NCI-H2029 treated with DMSO at 0.1 percent for 48 hours (cell line): ENCODE data around the gene TSHZ3.

Source experiments
- DNase-seq: peaks from one replicate; lab custom pipeline; 2025; lab: John Stamatoyannopoulos, UW

TSHZ3 gene

DNA sequence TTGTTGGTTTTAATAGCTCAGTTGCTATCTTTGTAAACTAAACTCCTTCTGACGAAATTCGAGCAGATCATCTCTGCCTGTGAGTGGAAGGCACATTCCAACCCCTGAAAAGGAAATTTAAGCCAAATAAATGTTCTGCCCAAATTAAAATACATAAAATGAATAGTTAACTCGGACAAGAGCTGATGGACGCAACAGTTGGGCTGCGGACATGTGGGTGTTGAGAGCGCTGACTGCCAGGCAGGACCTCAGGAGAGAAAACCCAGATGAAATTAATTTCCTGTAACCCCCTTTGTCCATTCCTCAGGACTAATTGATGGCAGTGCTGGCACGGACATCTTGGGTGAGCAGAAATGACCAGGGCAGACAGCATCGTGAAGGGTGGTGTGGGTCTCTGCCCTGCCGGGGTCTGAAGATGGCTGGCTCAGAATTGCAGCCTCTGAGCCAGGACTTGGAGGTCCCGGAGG is 86.5 kb downstream of the TSHZ3 start:
- DNase-seq, result no peak

DNA sequence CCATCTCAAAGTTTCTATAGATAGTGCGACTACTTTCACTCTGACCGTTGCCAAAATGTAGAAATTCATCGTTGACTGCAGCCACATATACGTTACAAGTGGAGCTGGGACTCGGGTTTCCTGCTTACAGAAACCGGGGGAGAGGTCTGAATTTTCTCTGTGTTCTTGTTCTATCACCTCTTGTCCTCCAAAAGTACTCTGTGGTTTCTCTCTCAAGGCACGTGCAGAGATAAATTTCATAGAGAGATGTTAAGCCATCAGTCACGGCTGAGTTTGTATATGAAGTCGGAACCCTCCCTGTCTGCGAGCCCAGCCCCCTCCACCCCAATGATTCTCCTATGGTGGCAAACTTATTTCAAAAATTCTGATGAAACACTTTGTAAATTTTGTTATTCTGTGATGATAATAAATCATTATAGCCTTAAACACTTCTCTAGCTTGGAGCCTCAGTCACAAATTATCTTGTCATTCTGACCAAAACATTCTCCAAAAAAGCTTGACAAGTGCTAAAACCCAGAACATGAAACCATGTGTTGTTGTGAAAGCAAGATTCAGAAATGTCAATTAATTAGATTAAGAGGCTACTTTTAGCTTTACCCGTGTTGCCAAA is 87.5 kb downstream of the TSHZ3 start:
- DNase-seq, result no peak

DNA sequence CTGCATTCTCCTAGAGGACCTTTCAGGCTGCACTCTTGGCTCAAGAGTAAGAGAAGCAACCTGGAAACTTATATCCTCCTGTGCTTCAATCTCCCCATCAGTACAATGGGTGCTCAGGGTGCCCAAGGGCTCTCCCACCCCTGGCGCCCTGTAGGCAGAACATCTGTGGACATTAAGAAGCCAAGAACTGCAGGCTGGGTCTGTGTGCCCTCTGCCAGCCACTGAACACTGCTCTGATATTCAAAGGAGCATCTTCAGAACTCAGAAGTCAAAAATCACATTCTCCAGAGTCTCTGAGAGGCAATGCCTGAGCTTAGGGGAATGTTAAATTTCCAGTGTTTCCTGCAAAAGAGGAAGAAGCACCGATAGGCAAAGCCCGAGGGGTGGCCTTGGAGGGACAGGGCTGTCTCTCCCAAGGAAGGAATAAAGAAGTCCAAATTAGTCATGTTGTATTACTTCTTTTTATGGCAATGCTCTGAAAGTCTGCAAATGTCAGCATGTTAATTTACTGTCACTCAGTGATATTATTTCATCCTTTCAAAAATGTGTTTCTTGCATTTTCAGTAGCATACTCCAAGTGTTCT is 88.1 kb downstream of the TSHZ3 start:
- DNase-seq, result no peak

DNA sequence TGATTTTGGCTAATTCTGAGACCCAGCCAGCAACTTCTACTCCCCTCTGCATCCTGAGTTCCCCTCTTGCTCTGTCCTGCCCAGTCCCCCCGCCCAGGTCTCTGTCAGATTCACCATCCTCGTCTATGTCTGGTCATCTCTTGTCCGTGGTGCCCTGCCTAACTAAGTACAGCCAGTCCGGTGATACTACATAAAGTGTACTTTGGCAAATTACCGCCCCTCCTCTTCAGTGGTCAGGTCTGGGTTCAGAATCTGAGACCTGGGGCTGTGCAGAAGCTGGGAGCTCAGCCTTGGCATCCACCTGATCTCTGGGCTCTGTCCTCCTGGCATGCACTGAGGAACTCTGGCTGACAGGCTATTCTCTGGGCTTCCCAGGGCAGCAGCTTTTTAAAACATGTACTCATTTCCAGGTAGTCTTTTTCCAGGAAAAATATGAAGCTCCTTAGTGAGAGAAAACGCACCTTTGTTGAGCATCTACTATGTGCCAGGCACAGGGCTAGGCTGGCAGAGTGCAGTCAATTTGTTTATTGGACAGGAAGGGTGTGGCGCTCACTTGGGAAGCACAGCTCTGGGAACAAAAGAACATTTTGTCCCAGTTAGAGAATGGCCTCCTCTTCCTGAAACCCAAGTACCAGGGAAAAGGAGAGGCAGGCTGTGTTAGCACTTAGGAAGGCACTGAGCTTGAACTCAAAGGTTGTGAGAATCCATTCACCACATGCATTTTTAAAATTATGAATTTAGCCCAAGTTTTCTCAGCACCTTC is 88.9 kb downstream of the TSHZ3 start:
- DNase-seq, result no peak

DNA sequence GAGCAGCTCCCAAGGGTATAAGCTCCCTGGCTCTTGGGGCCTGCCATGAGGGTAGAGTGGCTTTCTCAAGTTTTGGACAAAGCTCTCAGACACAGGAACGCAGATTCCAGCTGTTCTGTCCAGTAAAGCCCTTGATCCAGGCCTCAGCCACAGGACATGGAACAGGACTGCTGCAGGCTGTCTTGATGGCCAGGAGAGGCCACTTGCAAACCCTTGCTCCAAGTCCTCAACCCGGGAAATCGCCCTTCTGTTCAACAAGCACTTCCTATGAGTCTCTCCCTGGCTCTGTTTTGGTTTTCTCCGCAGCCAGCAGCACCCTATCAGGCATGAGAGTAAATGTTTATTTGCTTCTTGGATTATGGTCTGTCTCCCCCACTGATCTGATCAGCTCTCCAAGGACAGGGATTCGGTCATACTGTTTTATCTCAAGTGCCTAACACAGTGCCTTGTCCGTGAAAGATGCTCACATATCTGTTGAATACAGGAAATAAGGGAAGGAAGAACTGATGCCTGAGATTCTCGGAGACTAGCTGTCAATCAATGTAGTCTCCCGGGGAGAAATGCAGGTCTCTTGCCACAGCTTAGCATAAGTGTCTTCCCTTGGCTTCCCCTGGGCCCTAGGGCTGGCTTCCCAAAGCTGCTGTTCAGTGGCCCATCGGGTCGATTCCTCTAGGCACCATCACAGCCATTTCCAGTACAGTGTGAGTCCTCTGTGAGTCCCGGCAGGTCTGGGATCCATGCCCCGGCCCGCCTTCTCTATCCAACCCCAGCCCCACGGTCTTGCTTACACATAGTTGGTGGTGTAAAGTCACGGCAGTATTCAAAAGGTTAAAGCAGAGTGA is 90.8 kb downstream of the TSHZ3 start:
- no peak for DNase-seq

DNA sequence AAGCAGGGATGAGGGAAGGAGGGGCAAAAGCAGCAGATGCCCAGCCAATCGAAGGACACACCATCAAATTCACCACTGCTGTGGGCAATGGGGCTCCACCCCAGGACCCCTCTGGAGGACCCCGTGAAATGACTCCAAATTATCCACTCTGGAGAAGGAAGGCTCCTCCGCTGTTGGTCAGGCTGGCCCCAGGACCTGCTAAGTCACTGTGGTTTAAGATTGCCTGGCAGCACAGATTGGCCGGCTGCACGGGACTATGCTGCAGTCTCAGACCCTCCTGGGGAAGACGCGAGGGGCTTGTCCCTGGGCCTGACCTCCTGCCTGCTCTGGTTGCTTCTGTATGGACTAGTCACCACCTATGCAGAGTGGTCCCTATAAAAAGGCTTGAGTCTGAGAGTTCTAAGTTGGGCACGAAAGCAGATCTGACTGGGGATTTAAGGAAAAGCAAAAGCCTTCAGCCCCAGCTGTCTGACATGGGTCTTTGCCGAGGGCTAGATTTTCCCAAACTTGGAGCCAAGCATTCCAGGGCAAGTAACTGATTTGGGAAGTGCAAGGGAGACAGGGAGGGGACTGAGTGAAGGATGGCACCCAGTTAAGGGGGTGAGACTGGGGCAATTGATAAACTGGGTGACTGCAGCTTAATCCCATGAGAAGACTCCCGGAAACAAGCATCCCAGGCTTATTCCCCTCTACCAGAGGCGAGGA is 91.7 kb downstream of the TSHZ3 start:
- no peak for DNase-seq

DNA sequence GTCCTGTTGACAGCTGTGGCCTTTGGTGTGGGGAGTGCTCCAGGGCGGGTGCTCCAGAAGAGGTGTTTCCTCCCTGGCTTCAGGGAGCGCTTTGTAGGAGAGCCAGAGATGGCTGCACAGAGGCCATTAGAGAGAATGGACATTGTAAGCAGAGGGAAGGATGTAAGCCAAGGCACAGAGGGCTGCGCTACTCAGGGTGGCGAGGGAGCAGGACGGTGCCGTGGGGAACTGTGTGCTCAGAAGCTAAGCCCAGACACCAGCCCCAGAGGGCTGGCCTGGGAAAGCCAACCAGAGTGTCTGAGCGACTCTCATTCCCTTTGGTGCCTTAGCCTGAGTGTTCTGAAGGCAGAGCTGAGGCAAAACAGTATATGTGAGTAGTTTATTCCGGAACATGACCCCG is 92.2 kb downstream of the TSHZ3 start:
- no peak for DNase-seq

DNA sequence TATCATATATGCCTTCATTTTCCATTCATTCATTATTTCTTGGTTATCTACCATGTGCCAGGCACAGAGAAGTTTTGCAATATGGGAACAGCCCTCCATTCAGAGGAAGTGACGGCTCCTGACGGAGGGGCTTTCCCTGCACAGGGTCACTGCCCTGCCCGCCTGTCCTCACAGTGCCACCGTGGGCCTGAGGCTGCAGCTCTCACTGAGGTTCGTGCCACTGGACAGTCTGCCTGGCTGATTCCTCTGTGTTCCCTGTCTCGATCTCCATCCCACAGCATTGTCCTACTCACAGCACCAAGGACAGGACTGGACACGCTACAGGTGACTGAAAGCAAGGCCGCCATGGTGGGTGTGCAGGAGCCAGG is 92.7 kb downstream of the TSHZ3 start:
- DNase-seq, result no peak

DNA sequence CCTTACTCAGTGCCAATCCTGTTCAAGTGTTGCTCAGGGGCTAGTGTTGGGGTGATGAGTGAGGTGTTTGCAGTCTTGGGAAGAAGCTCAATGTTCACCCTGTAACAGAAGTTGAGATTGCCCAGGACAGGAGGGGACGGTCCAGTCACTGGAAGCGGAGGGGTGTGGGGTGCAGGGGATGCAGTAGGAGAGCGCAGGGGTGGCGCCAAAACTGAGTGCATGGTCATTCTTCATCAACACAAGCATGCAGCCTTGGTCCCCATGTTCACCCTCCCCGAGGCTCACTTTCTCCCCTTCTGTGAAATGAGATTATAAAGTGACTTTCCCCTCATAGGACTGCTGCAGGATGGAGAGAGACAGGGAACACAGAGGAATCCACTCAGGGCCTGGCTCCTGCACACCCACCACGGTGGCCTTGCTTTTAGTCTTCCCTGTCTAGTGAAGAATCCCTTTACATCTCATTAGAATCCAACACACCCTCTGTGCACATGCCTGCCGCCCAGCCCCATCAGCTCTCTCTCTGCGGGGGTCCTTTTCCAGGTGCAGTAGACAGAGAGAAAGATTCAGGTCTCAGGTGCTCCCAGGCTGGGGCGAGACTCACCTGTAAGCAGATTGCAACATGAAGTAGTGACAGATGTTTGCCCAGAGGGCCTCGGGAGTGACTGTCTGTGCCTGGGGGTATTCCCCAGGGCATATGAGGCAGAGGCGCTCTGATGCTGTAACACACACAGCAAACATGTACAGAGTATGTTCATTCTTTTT is 93.2 kb downstream of the TSHZ3 start:
- no peak for DNase-seq

DNA sequence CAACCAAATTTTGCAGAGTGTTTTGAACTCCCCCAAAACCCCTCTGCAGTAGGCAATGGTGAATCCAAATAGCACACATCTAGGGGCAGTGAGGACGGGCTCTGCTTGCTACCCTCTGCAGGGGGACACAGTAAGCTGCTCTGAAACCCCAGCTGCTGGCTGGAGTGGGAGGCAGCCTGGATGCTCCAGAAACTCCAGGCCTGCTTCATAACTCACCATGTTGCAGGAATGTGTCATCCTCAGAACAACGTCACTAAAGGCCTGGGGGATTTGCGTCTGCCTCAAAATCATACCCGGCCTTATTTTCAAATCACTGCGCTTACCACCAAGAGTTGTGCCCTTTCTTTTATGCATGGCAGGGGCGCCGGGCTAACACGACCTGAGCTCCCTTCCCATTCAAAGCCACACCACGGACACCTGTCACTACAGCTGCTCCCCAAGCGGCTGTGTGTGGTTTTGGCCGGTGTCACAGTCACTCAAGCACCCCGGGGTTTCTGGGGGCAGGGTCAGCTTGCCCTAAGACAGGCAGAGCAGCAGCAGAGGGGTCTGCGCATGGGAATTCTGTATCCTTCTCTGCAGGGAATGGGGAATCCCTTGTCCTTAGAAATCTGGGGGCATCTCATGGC is 93.9 kb downstream of the TSHZ3 start:
- no peak for DNase-seq

DNA sequence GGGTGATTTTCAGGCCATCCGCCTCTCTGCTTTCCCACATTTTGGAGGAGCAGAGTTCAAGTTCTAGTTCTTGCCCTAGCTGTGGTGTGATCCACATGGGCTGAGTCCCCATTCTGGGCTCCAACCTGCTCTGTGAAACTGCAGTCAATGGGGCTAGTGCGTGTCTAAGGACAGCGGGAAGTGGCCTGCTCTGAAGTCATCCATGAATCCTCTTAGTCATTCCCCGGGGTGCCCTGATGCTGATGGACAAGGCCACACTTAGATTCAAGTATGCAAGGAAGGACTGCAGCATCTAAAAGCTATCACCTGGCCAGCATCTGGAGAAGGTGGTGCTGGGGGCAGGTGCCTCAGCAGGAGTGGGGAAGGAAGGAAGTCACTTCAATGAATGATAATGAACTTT is 94.6 kb downstream of the TSHZ3 start:
- no peak for DNase-seq

DNA sequence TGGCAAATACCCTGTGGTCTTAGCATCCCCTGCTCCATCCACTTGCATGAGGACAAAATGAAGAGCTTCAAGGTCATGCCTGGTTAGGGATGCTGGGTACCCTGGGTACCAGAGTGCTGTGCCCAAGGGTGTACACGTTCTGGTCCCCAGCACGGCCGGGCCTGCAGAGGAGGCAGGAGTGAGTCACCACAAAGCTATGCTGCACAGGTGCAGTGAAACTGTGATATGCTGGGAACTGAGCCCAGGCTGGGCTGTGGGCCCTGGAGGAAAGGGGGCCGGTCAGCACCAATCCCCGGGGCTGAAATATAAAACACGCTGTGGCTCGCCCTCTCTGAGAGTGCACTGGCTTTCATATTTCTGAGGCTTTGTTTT is 95.1 kb downstream of the TSHZ3 start:
- DNase-seq, result no peak

DNA sequence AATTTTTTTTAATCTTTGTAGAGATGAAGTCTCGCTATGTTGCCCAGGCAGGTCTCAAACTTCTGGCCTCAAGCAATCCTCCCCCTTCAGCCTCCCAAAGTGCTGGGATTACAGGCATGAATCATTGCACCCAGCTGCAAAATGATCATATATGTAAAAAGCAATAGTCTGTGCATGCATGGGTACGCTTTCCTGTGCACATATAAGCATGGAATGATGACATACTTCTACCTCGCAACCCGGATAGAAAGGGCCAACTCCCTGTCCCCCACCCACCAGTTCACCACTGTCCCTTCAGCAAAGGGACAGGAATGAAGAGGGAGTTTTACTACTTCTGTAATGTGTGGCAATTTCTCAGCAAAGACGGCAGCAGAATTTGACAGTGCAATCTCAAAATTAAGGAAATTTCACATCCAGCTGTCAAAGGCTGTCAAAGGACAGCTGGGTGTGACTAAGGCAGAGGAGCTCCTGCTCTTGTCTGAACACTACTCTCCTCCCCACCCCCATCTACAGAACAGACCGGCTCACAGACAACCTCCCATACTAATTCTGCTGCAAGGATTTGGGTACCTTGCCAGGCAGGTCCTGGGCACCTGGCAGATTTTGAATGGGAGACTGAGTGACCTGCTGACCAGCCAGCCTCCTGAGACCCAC is 95.6 kb downstream of the TSHZ3 start:
- no peak for DNase-seq

DNA sequence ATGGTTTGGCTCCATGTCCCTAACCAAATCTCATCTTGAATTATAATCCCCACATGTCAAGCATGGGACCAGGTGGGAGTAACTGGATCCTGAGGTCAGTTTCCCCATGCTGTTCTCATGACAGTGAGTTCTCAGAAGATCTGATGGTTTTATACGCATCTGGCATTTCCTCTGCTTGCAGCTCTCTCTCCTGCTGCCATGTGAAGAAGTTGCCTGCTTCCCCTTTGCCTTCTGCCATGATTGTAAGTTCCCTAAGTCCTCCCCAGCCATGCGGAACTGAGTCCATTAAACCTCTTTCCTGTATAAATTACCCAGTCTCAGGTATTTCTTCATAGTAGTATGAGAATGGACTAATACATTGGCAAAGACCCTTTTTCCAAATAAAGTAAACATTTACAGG is 96.8 kb downstream of the TSHZ3 start:
- no peak for DNase-seq

DNA sequence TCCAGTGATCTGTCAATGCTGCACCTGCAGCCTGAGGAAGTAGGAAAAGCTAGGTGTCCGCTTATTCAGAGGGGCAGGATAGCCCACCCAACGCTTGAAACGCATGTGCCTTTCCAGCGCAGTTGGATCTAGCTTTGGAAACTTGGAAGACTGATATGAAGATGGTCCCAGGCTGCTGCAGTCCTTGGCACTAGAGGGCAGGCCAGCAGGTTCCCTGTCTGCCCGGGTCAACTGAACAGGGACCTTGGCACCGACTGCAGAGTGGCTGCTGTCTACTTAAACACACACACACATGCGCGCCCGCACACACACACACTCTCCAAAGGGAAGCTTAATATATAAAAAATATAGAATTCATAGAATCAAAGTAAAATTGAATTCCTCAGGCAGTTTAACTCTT is 100.0 kb downstream of the TSHZ3 start:
- no peak for DNase-seq

DNA sequence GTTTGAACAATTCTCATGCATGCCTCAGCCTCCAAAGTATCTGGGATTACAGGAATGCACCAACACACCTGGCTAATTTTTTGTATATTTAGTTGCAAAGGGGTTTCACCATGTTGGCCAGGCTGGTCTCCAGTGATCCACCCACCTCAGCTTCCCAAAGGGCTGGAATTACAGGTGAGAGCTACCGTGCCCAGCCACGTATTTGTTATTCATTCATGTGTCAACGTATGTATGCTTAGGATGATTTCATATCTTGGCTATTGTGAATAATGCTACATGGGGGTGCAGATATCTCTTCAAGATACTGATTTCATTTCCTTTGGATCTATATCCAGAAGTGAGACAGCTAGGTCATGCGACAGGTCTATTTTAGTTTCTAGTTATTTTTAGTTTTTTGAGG is 113.4 kb downstream of the TSHZ3 start:
- no peak for DNase-seq

DNA sequence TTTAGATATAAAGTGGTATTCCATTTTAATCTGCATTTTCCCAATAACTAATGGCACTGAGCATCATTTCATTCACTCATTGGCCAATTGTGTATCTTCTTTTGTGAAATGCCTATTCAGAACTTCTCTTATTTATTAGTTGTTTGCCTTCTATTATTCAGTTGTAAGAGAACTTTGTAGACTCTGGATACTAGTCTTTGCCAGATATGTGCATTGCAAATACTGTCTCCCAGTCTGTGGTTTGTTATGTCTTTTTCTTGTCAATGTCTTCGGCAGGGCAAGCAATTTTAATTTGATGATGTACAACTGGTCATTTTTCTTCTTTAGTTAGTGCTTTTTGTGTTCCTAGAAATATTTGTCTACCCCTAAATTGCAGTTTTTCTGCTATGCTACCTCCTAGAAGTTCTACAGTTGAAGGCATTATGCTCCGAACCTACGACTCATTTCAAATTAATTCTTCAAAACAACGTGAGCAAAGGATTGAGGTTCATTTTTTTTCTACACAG is 115.9 kb downstream of the TSHZ3 start:
- DNase-seq, result no peak

DNA sequence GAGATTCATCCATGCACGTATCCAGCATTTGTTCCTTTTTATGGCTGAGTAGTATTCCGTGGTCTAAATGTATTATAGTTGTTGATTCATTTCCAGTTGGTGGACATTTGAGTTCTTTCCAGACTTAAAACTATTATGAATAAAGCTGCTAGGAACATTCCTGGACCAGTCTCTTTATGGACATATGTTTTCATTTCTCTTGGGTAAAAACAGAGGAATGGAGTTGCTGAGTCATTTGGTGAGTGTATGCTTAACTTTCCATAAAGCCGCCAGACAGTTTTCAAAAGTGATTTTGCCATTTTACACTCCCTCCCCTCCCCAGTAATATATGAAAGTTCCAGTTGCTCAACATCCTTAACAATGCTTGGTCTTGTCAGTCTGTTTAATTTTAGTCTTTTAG is 116.4 kb downstream of the TSHZ3 start:
- DNase-seq, result no peak

DNA sequence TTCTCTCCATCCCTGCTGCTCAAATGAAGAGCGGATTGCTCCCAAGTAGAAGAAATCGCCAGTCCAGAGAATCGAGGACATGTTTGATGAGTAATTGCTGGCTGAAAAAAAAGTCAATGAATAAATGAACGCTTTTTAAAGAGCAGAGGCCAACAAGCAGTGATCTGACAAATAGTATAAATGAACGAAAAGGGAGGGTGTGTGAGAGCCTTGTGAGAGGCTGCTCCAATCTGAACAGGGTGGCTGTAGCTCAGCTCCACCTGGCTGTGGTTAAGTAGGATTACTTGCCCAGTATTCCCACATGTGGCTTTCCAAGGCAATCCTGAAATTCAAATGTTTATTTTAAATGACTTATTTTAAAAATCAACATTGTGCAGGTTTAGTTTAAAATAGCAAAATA is 117.1 kb downstream of the TSHZ3 start:
- DNase-seq, result no peak

DNA sequence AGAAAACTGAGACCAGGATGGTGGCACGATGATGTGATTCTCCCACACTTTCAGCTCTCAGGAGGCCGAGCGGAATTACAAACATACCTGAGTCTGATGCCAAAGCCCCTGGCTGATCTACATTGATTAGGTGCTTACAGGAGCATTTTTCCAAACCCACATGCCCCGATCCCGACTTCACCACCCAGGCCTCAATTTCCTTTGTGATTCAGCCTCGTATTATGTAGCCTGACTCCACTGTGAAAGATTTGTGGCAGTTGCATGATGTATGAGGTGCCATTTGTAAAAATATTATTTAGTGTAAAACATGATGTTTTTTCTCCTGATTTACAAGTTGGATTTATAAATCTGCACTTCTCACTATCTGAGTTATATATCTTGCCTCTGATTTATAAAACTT is 118.0 kb downstream of the TSHZ3 start:
- DNase-seq, result no peak
